ENCODE results near the gene CD44.

The CD44 gene

GRCh38 chr11:35245056-35245455, 106.1 kb downstream of the CD44 start:
- H3K4me3 ChIP-seq (ENCODE audit: low read length) = no peak overlapping the region
- no peak for TF ChIP-seq CTCF (IDR thresholded peaks at IDR 0.05; ENCODE audit: insufficient read depth, low read depth, low read length, missing control alignments)
- no peak for DNase-seq (ENCODE audit: low read depth)

- no peak overlapping the region for H3K4me3 ChIP-seq (ENCODE audit: low read length)
- DNase-seq (ENCODE audit: low read depth) = no peak
- no peak for TF ChIP-seq CTCF (IDR thresholded peaks at IDR 0.05; ENCODE audit: insufficient read depth, low read depth, low read length, missing control alignments)
Measured at GRCh38 chr11:35245786-35246185, 106.8 kb downstream of the CD44 start.

GRCh38 chr11:35246745-35247144, 107.8 kb downstream of the CD44 start:
- peak; percentile 45 for DNase-seq (ENCODE audit: low read depth)
- H3K4me3 ChIP-seq (ENCODE audit: low read length) = no peak overlapping the region
- no peak for TF ChIP-seq CTCF (IDR thresholded peaks at IDR 0.05; ENCODE audit: insufficient read depth, low read depth, low read length, missing control alignments)

- H3K4me3 ChIP-seq (ENCODE audit: low read length) = no peak overlapping the region
- no peak for DNase-seq (ENCODE audit: low read depth)
- TF ChIP-seq CTCF (IDR thresholded peaks at IDR 0.05; ENCODE audit: insufficient read depth, low read depth, low read length, missing control alignments) = no peak
Measured at GRCh38 chr11:35247428-35247827, 108.5 kb downstream of the CD44 start.

GRCh38 chr11:35247863-35248262, 108.9 kb downstream of the CD44 start:
- H3K4me3 ChIP-seq (ENCODE audit: low read length) = no peak overlapping the region
- no peak for DNase-seq (ENCODE audit: low read depth)
- TF ChIP-seq CTCF (IDR thresholded peaks at IDR 0.05; ENCODE audit: insufficient read depth, low read depth, low read length, missing control alignments) = no peak

- no peak for TF ChIP-seq CTCF (IDR thresholded peaks at IDR 0.05; ENCODE audit: insufficient read depth, low read depth, low read length, missing control alignments)
- no peak for DNase-seq (ENCODE audit: low read depth)
- H3K4me3 ChIP-seq (ENCODE audit: low read length) = no peak overlapping the region
Measured at GRCh38 chr11:35248558-35249323, 109.8 kb downstream of the CD44 start.

GRCh38 chr11:35250192-35250591, 111.2 kb downstream of the CD44 start:
- no peak for DNase-seq (ENCODE audit: low read depth)
- H3K4me3 ChIP-seq (ENCODE audit: low read length) = no peak overlapping the region
- no peak for TF ChIP-seq CTCF (IDR thresholded peaks at IDR 0.05; ENCODE audit: insufficient read depth, low read depth, low read length, missing control alignments)

All from epithelial cell of esophagus (primary cell).